Measurements from ENCODE around the gene TBC1D3L. TPM values are rescaled to one million over a fixed set of nuclear protein-coding genes. Genes with fewer than 3 reads are reported as not detected.
"Not testable (repeated sequence)": the region's sequence is repeated elsewhere in the genome, so short reads cannot be mapped to it uniquely, and the experiment has no call there.

Gene TBC1D3L
- total RNA-seq, result 1.0 and 1.2 TPM in 2 replicates

GRCh38 chr17:37988960-37989359 lies at the start of gene TBC1D3L:
TSS of gene TBC1D3L (minus strand) at chr17:37989060. CDS start at chr17:37987520, 1,540 bp downstream.
- not testable (repeated sequence) for DNase-seq (ENCODE audit: low read depth, low spot score)

GRCh38 chr17:38003676-38004075 lies 14.8 kb upstream of the TBC1D3L start, which contains the start of gene TBC1D3D:
TSS of gene TBC1D3D (plus strand) at chr17:38003976. CDS start at chr17:38005561, 1,585 bp downstream.
- DNase-seq (ENCODE audit: low read depth, low spot score), result not testable (repeated sequence)

Other genes with a start within 250 kb of the TBC1D3L start
- not detected in 2 replicates for gene HNF1B, start 244.0 kb downstream of the TBC1D3L start, total RNA-seq
- not detected in 2 replicates for gene TBC1D3K, start 64.6 kb downstream of the TBC1D3L start, total RNA-seq
- 0.32 TPM in 1 of 2 replicates, not detected in the other for gene TBC1D3D, start 14.9 kb upstream of the TBC1D3L start, total RNA-seq
- 0.39 TPM in 1 of 2 replicates, not detected in the other for gene TBC1D3C, start 79.6 kb upstream of the TBC1D3L start, total RNA-seq
- not detected in 2 replicates for gene TBC1D3E, start 138.9 kb upstream of the TBC1D3L start, total RNA-seq
- not detected in 2 replicates for gene TBC1D3, start 203.5 kb upstream of the TBC1D3L start, total RNA-seq

All from pulmonary artery endothelial cell (primary cell).